ENCODE results near the gene FRRS1. TPM values are rescaled to one million over a fixed set of nuclear protein-coding genes. Genes with fewer than 3 reads are reported as not detected.

The FRRS1 gene
- polyA plus RNA-seq, 1 donor from 2014 or later: not detected

GRCh38 chr1:99673315-99673714, 93.1 kb downstream of the FRRS1 start:
- no peaks in the 10 kb centered on the region for H3K79me2 ChIP-seq (replicated peaks; ENCODE audit: insufficient read depth, low read length)
- TF ChIP-seq MXI1 (conservative IDR thresholded peaks at IDR 0.05; ENCODE audit: poor library complexity, severe bottlenecking): no peak
- no peak for TF ChIP-seq TAF1 (IDR thresholded peaks at IDR 0.05; ENCODE audit: low read depth)
- no peak for TF ChIP-seq CTCF (IDR thresholded peaks at IDR 0.05; ENCODE audit: poor library complexity, severe bottlenecking)
- no peak for TF ChIP-seq EP300 (conservative IDR thresholded peaks at IDR 0.05; ENCODE audit: poor library complexity, severe bottlenecking)
- TF ChIP-seq SMC3 (conservative IDR thresholded peaks at IDR 0.05; ENCODE audit: poor library complexity): no peak
- TF ChIP-seq POLR2AphosphoS5 (IDR thresholded peaks at IDR 0.05): no peak
- no peak for TF ChIP-seq RAD21 (conservative IDR thresholded peaks at IDR 0.05)
- no peaks in the 10 kb centered on the region for H3K36me3 ChIP-seq (ENCODE audit: insufficient read depth, low read length)
- H4K20me1 ChIP-seq (ENCODE audit: insufficient read depth): no peaks in the 10 kb centered on the region
- no peak overlapping the region for H3K4me2 ChIP-seq (ENCODE audit: low read length)
- no peak overlapping the region for H3K9ac ChIP-seq (ENCODE audit: low read length)
- no peak overlapping the region for H3K27ac ChIP-seq (ENCODE audit: low read length)
- no peaks in the 10 kb centered on the region for H3K9me2 ChIP-seq (ENCODE audit: insufficient read depth, low read length)
- no peaks in the 10 kb centered on the region for H3F3A ChIP-seq (ENCODE audit: insufficient read depth, low read length, poor library complexity, severe bottlenecking)
- H3K9me3 ChIP-seq (ENCODE audit: low read length): no peaks in the 10 kb centered on the region
- no peaks in the 10 kb centered on the region for H3K27me3 ChIP-seq (ENCODE audit: insufficient read depth, low read depth, low read length)
- H3K4me3 ChIP-seq (ENCODE audit: low read length): no peak overlapping the region
- no peak overlapping the region for H2AFZ ChIP-seq (ENCODE audit: low read depth, low read length)

- Histone ChIP-seq H3K27ac (ENCODE audit: low read length) (no peak overlapping the region), H3K36me3 (ENCODE audit: insufficient read depth, low read length) (no peaks in the 10 kb centered on the region), H3K4me2 (ENCODE audit: low read length) (no peak overlapping the region), H3K4me3 (ENCODE audit: low read length) (no peak overlapping the region), H3K9ac (ENCODE audit: low read length) (no peak overlapping the region), H4K20me1 (ENCODE audit: insufficient read depth) (no peaks in the 10 kb centered on the region), H3K9me2 (ENCODE audit: insufficient read depth, low read length) (no peaks in the 10 kb centered on the region), H3K27me3 (ENCODE audit: insufficient read depth, low read depth, low read length) (no peaks in the 10 kb centered on the region), H3K79me2 (replicated peaks; ENCODE audit: insufficient read depth, low read length) (no peaks in the 10 kb centered on the region), H3F3A (ENCODE audit: insufficient read depth, low read length, poor library complexity, severe bottlenecking) (no peaks in the 10 kb centered on the region), H3K9me3 (ENCODE audit: low read length) (no peaks in the 10 kb centered on the region), H2AFZ (ENCODE audit: low read depth, low read length) (no peak overlapping the region)
- no peak for TF ChIP-seq REST (IDR thresholded peaks at IDR 0.05; ENCODE audit: borderline replicate concordance)
Measured at GRCh38 chr1:99672530-99673213, 93.8 kb downstream of the FRRS1 start.

GRCh38 chr1:99672038-99672437, 94.4 kb downstream of the FRRS1 start:
- Histone ChIP-seq H3K79me2 (replicated peaks; ENCODE audit: insufficient read depth, low read length) (no peaks in the 10 kb centered on the region), H3F3A (ENCODE audit: insufficient read depth, low read length, poor library complexity, severe bottlenecking) (no peaks in the 10 kb centered on the region)

More at GRCh38 chr1:99672038-99672437, 94.4 kb downstream of the FRRS1 start:
- H3K4me2 ChIP-seq (ENCODE audit: low read length): no peak overlapping the region
- H3K36me3 ChIP-seq (ENCODE audit: insufficient read depth, low read length): no peaks in the 10 kb centered on the region
- no peak overlapping the region for H2AFZ ChIP-seq (ENCODE audit: low read depth, low read length)
- H3K9me3 ChIP-seq (ENCODE audit: low read length): no peaks in the 10 kb centered on the region
- H3K27me3 ChIP-seq (ENCODE audit: insufficient read depth, low read depth, low read length): no peaks in the 10 kb centered on the region
- H3K9me2 ChIP-seq (ENCODE audit: insufficient read depth, low read length): no peaks in the 10 kb centered on the region
- no peak overlapping the region for H3K4me3 ChIP-seq (ENCODE audit: low read length)
- no peaks in the 10 kb centered on the region for H4K20me1 ChIP-seq (ENCODE audit: insufficient read depth)
- H3K9ac ChIP-seq (ENCODE audit: low read length): no peak overlapping the region
- no peak overlapping the region for H3K27ac ChIP-seq (ENCODE audit: low read length)
- TF ChIP-seq EP300 (conservative IDR thresholded peaks at IDR 0.05; ENCODE audit: poor library complexity, severe bottlenecking): peak; percentile 39
- no peak for TF ChIP-seq POLR2AphosphoS5 (IDR thresholded peaks at IDR 0.05)
- TF ChIP-seq RAD21 (conservative IDR thresholded peaks at IDR 0.05): no peak
- no peak for TF ChIP-seq CTCF (IDR thresholded peaks at IDR 0.05; ENCODE audit: poor library complexity, severe bottlenecking)
- no peak for TF ChIP-seq TAF1 (IDR thresholded peaks at IDR 0.05; ENCODE audit: low read depth)
- no peak for TF ChIP-seq REST (IDR thresholded peaks at IDR 0.05; ENCODE audit: borderline replicate concordance)

Measured in neural cell (in vitro differentiated cells).